Uterus (tissue), 4 donors: ENCODE results near the gene SNCAIP. TPM values are rescaled to one million over a fixed set of nuclear protein-coding genes. Genes with fewer than 3 reads are reported as not detected.

Experiments used
- DNase-seq, 2 donors: peaks; one replicate each; pipeline ENCODE4 v3.0.0-alpha.2; 2019 to 2020
- H3K27ac ChIP-seq, 2 donors: fragments of 200-600 bp; sonication (generic); 1 replicate in 1 of 2; 2 replicates in 1 of 2; pipeline ENCODE4 v1.5.1; 2016 to 2018
- H3K27me3 ChIP-seq, 2 donors: fragments of 200-600 bp; sonication (generic); one replicate each; pipeline ENCODE4 v1.5.1; 2018 to 2019; ENCODE audit warnings: control low read depth in 1 of 2
- H3K36me3 ChIP-seq, 2 donors: fragments of 200-600 bp; sonication (generic); one replicate each; pipeline ENCODE4 v1.5.1; 2019; ENCODE audit warnings: control low read depth in 1 of 2
- H3K4me1 ChIP-seq, 2 donors: fragments of 200-600 bp; sonication (generic); one replicate each; pipeline ENCODE4 v1.5.1; 2018 to 2019; ENCODE audit warnings: control low read depth in 1 of 2
- H3K4me3 ChIP-seq, 2 donors: fragments of 200-600 bp; sonication (generic); 1 replicate in 1 of 2; 2 replicates in 1 of 2; pipeline ENCODE4 v1.5.1; 2018 to 2019; ENCODE audit warnings: mild to moderate bottlenecking in 1 of 2
- H3K9me3 ChIP-seq, 2 donors: fragments of 200-600 bp; sonication (generic); one replicate each; pipeline ENCODE4 v1.5.1; 2019; ENCODE audit warnings: control low read depth in 1 of 2
- CTCF ChIP-seq, 4 experiments: fragments of 200-600 bp in 2 of 4; fragments of 450-650 bp in 2 of 4; sonication (generic) in 2 of 4; IDR thresholded peaks; one replicate each; pipeline ENCODE4 v1.5.1; 2016 to 2019; ENCODE audit warnings: antibody characterized with exemption in 4 of 4, mild to moderate bottlenecking in 2 of 4, moderate library complexity in 1 of 4
- POLR2A ChIP-seq, 2 donors: fragments of 450-650 bp; IDR thresholded peaks; one replicate each; pipeline ENCODE4 v1.6.1; 2016; ENCODE audit warnings: antibody characterized with exemption in 2 of 2, mild to moderate bottlenecking in 1 of 2, moderate library complexity in 1 of 2
- intact Hi-C: fragments of 100-400 bp; cut with DNase I; formaldehyde crosslinking; loops from one replicate; pipeline ENCODE4 v1.15.1; 2023; ENCODE audit warnings: low total_unique reads
- total RNA-seq, 4 donors: library from RNA; depleted of rRNA in 3 of 4; stranded (reverse); fragments of >200 nt in 3 of 4; gene quantifications; one replicate each; pipeline versions ENCODE4 v1.1.0 to v1.2.4, GENCODE V29; 2014 to 2023
- donor health status: DM: yes; HTN: yes; CAD: no.

The SNCAIP gene
- total RNA-seq, 4 donors from 2014 or later = 15.3 to 104 (median 35.0) TPM

- no peak for DNase-seq
- TF ChIP-seq CTCF (IDR thresholded peaks at IDR 0.05) (no peak), POLR2A (IDR thresholded peaks at IDR 0.05) (no peak)
- no peaks in the 10 kb centered on the region for H3K4me1 ChIP-seq
- H3K9me3 ChIP-seq = no peaks in the 10 kb centered on the region
- intact Hi-C loops = no loop called here
- no peaks in the 10 kb centered on the region for H3K27me3 ChIP-seq
- no peaks in the 10 kb centered on the region for H3K36me3 ChIP-seq
- H3K27ac ChIP-seq = no peak overlapping the region
- no peak overlapping the region for H3K4me3 ChIP-seq
Observed at GRCh38 chr5:122444411-122444810, 132.4 kb downstream of the SNCAIP start.

- no peaks in the 10 kb centered on the region for H3K36me3 ChIP-seq
- H3K4me1 ChIP-seq = no peaks in the 10 kb centered on the region
- H3K27me3 ChIP-seq = no peaks in the 10 kb centered on the region
- no peak overlapping the region for H3K27ac ChIP-seq
- H3K4me3 ChIP-seq = no peak overlapping the region
- TF ChIP-seq CTCF (IDR thresholded peaks at IDR 0.05) = no peak
- no peak for TF ChIP-seq POLR2A (IDR thresholded peaks at IDR 0.05)
- intact Hi-C loops = no loop called here
- H3K9me3 ChIP-seq = no peaks in the 10 kb centered on the region
- DNase-seq = no peak
Observed at GRCh38 chr5:122445070-122445469, 133.0 kb downstream of the SNCAIP start.

- Histone ChIP-seq H3K9me3 (no peaks in the 10 kb centered on the region), H3K4me1 (no peaks in the 10 kb centered on the region), H3K27me3 (no peaks in the 10 kb centered on the region), H3K36me3 (no peaks in the 10 kb centered on the region), H3K27ac (no peak overlapping the region), H3K4me3 (no peak overlapping the region)
- DNase-seq = no peak
- intact Hi-C loops = no loop called here
- TF ChIP-seq POLR2A (IDR thresholded peaks at IDR 0.05) (no peak), CTCF (IDR thresholded peaks at IDR 0.05) (no peak)
Observed at GRCh38 chr5:122447072-122447471, 135.0 kb downstream of the SNCAIP start.

- intact Hi-C loops = no loop called here
- DNase-seq = no peak
- H3K27me3 ChIP-seq = no peaks in the 10 kb centered on the region
- no peak overlapping the region for H3K4me3 ChIP-seq
- no peaks in the 10 kb centered on the region for H3K9me3 ChIP-seq
- no peaks in the 10 kb centered on the region for H3K36me3 ChIP-seq
- TF ChIP-seq POLR2A (IDR thresholded peaks at IDR 0.05) (no peak), CTCF (IDR thresholded peaks at IDR 0.05) (no peak)
- H3K27ac ChIP-seq = no peak overlapping the region
- no peaks in the 10 kb centered on the region for H3K4me1 ChIP-seq
Observed at GRCh38 chr5:122447879-122448278, 135.8 kb downstream of the SNCAIP start.

GRCh38 chr5:122454541-122454940 lies 142.5 kb downstream of the SNCAIP start:
- intact Hi-C loops = no loop called here
- no peaks in the 10 kb centered on the region for H3K9me3 ChIP-seq
- H3K4me1 ChIP-seq = no peaks in the 10 kb centered on the region
- no peak overlapping the region for H3K4me3 ChIP-seq
- no peaks in the 10 kb centered on the region for H3K27me3 ChIP-seq
- H3K36me3 ChIP-seq = no peaks in the 10 kb centered on the region
- TF ChIP-seq CTCF (IDR thresholded peaks at IDR 0.05) (no peak), POLR2A (IDR thresholded peaks at IDR 0.05) (no peak)
- no peak for DNase-seq
- H3K27ac ChIP-seq = no peak overlapping the region
